ENCODE results near the gene EGFR.

DNA sequence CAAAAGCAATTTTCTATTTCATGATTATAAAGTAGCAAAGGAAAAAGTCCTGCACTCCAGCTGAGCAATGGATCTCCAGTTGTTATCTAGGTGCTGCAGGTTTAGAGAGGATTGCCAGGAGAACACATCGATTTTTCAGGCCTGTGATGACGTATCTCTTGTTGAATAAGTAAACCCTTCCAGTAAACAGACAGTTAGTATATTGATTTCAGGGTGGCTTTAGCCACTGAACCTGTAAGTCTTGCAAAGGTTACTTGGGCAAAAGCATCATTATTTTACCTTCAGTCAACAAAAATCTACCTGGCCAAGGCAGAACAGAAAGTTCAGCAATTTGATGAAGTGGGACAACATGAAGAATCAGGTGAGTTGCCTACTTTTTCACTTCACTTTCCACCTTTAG lies 12.3 kb downstream of the EGFR start:
- TF ChIP-seq CTCF (IDR thresholded peaks at IDR 0.05) (no peak), POLR2A (IDR thresholded peaks at IDR 0.05) (no peak)

Data from lower leg skin (tissue), 3 donors.